DND-41 (cell line): Measurements from ENCODE around the gene CAMSAP2.
A peak's percentile ranks its signal among the peaks of the same experiment; 100 is the strongest.
"Not testable (repeated sequence)": the region's sequence is repeated elsewhere in the genome, so short reads cannot be mapped to it uniquely, and the experiment has no call there.

Source experiments
- ATAC-seq: fragments of 200-7000 bp; cut with Tn5 transposase; 3 replicates; pipeline ENCODE4 v1.9.1; 2021; ENCODE audit warnings: low read depth; ENCODE audit not compliant: insufficient read depth
- DNase-seq: peaks from one replicate; pipeline ENCODE4 v3.0.0-alpha.2; 2020
- H2AFZ ChIP-seq: 2 replicates; pipeline ENCODE4 v1.6.0; 2012; ENCODE audit warnings: low read depth, low read length
- H3K27ac ChIP-seq: 2 replicates; pipeline ENCODE4 v1.5.1; 2012; ENCODE audit warnings: low read length, inconsistent platforms
- H3K27me3 ChIP-seq: fragments of 200-600 bp; sonication (generic); 2 replicates; pipeline ENCODE4 v1.6.0; 2012; ENCODE audit warnings: low read length, mild to moderate bottlenecking, inconsistent platforms; ENCODE audit not compliant: insufficient read depth, poor library complexity
- H3K36me3 ChIP-seq: 2 replicates; pipeline ENCODE4 v1.5.1; 2012; ENCODE audit warnings: low read length, inconsistent platforms; ENCODE audit not compliant: insufficient read depth
- H3K4me1 ChIP-seq: 2 replicates; pipeline ENCODE4 v1.5.1; 2012; ENCODE audit warnings: mild to moderate bottlenecking, low read length; ENCODE audit not compliant: insufficient read depth
- H3K4me2 ChIP-seq: 2 replicates; pipeline ENCODE4 v1.6.0; 2012; ENCODE audit warnings: mild to moderate bottlenecking, moderate library complexity, low read length, inconsistent platforms; ENCODE audit not compliant: insufficient read depth
- H3K4me3 ChIP-seq, 2 experiments: fragments of 200-600 bp in 1 of 2; shearing (Covaris generic) in 1 of 2; 2 replicates each; pipeline ENCODE4 v1.5.1; 2012 to 2016; ENCODE audit warnings: inconsistent platforms in 2 of 2, low read length in 2 of 2, mild to moderate bottlenecking in 2 of 2, low read depth in 1 of 2, moderate library complexity in 1 of 2
- H3K79me2 ChIP-seq: 2 replicates; pipeline ENCODE4 v1.6.0; 2012; ENCODE audit warnings: low read length, inconsistent platforms; ENCODE audit not compliant: insufficient read depth
- H3K9ac ChIP-seq: 2 replicates; pipeline ENCODE4 v1.6.0; 2012; ENCODE audit warnings: low read depth, mild to moderate bottlenecking, inconsistent platforms, low read length, moderate library complexity
- H3K9me3 ChIP-seq: 2 replicates; pipeline ENCODE4 v1.5.1; 2012; ENCODE audit warnings: low read length, moderate library complexity, mild to moderate bottlenecking, inconsistent platforms; ENCODE audit not compliant: insufficient read depth, severe bottlenecking
- H4K20me1 ChIP-seq: 2 replicates; pipeline ENCODE4 v1.6.0; 2012; ENCODE audit warnings: low read length; ENCODE audit not compliant: insufficient read depth
- CTCF ChIP-seq: IDR thresholded peaks from 2 replicates; pipeline ENCODE4 v1.5.1; 2012; ENCODE audit warnings: borderline replicate concordance, low read length, moderate library complexity, mild to moderate bottlenecking; ENCODE audit not compliant: poor library complexity, severe bottlenecking; ENCODE audit errors: extremely low read depth
- EZH2 ChIP-seq: IDR thresholded peaks from 3 replicates; pipeline ENCODE4 v1.6.1; 2012; ENCODE audit warnings: borderline replicate concordance, low read depth, mild to moderate bottlenecking, moderate library complexity, low read length, inconsistent platforms; ENCODE audit not compliant: severe bottlenecking

The CAMSAP2 gene

GRCh38 chr1:200741551-200742207, 3.0 kb downstream of the CAMSAP2 start:
- TF ChIP-seq CTCF, result no peak
- TF ChIP-seq EZH2, result peak; percentile 45
- Histone ChIP-seq H3K4me1 (peaks cover 29% of the 10 kb centered on the region), H3K4me3 (no peak overlapping the region), H3K4me2 (peak overlapping the region; percentile 83; the same call in 1 of the 2 replicates), H3K27ac (no peak overlapping the region), H4K20me1 (no peaks in the 10 kb centered on the region), H3K9ac (no peak overlapping the region), H3K9me3 (no peaks in the 10 kb centered on the region), H2AFZ (no peak overlapping the region), H3K36me3 (no peaks in the 10 kb centered on the region), H3K27me3 (peaks cover 19% of the 10 kb centered on the region), H3K79me2 (no peaks in the 10 kb centered on the region)
- no peak for ATAC-seq
- DNase-seq, result no peak

- Histone ChIP-seq H2AFZ (no peak overlapping the region), H3K27me3 (peaks cover 16% of the 10 kb centered on the region), H3K9ac (no peak overlapping the region), H4K20me1 (no peaks in the 10 kb centered on the region), H3K4me3 (no peak overlapping the region), H3K36me3 (no peaks in the 10 kb centered on the region), H3K4me2 (no peak overlapping the region), H3K9me3 (no peaks in the 10 kb centered on the region), H3K79me2 (no peaks in the 10 kb centered on the region), H3K4me1 (peaks cover 17% of the 10 kb centered on the region), H3K27ac (no peak overlapping the region)
- DNase-seq (no peak), ATAC-seq (no peak)
- no peak for TF ChIP-seq CTCF
- no peak for TF ChIP-seq EZH2
These were observed 5.5 kb downstream of the CAMSAP2 start for GRCh38 chr1:200744143-200744542.

GRCh38 chr1:200749090-200749489, 10.4 kb downstream of the CAMSAP2 start:
- TF ChIP-seq CTCF, result no peak
- TF ChIP-seq EZH2, result no peak
- Histone ChIP-seq H3K9me3 (no peaks in the 10 kb centered on the region), H2AFZ (no peak overlapping the region), H3K9ac (no peak overlapping the region), H3K4me3 (no peak overlapping the region), H3K36me3 (no peaks in the 10 kb centered on the region), H4K20me1 (no peaks in the 10 kb centered on the region), H3K4me2 (no peak overlapping the region), H3K27me3 (no peaks in the 10 kb centered on the region), H3K27ac (no peak overlapping the region), H3K79me2 (no peaks in the 10 kb centered on the region), H3K4me1 (no peaks in the 10 kb centered on the region)
- ATAC-seq, result no peak
- DNase-seq, result no peak

- H3K9me3 ChIP-seq, H3K4me3 ChIP-seq, H3K27me3 ChIP-seq, H4K20me1 ChIP-seq, H3K4me1 ChIP-seq, H3K36me3 ChIP-seq, DNase-seq, H3K79me2 ChIP-seq, H3K4me2 ChIP-seq, H3K9ac ChIP-seq, H2AFZ ChIP-seq, H3K27ac ChIP-seq, ATAC-seq: not testable (repeated sequence)
These were observed 12.1 kb downstream of the CAMSAP2 start for GRCh38 chr1:200750749-200751148.
